ENCODE measurements around the gene MORN5.

DNA sequence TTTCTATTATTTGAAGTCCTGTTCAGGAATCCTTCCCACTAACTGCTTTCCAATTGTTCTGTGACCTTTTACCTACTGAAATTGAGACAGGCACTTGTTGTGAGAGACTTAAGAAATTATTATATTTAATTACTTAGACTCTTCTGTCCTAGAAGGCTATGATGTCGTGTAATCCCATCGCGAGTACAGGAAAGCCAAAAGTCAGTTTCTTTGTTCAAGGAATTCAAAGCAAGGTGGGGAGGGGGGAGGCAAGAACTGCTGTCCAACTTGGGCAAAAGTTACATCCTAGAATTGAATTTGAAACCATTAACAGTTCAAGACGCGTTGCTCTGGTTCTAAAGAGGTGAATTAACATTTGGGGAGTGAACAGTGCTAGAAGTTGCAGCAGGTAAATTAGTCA is 18.0 kb upstream of the MORN5 start:
- TF ChIP-seq, protein P1, sequence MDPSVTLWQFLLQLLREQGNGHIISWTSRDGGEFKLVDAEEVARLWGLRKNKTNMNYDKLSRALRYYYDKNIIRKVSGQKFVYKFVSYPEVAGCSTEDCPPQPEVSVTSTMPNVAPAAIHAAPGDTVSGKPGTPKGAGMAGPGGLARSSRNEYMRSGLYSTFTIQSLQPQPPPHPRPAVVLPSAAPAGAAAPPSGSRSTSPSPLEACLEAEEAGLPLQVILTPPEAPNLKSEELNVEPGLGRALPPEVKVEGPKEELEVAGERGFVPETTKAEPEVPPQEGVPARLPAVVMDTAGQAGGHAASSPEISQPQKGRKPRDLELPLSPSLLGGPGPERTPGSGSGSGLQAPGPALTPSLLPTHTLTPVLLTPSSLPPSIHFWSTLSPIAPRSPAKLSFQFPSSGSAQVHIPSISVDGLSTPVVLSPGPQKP (IDR thresholded peaks at IDR 0.05; ENCODE audit: low read depth, low read length): no peak
- TF ChIP-seq RNF2 (IDR thresholded peaks at IDR 0.05; ENCODE audit: borderline replicate concordance, low read depth) (no peak), NFE2L2 (conservative IDR thresholded peaks at IDR 0.05; ENCODE audit: low read length) (no peak), POLR2A (IDR thresholded peaks at IDR 0.05; ENCODE audit: low read length) (no peak), CHD2 (IDR thresholded peaks at IDR 0.05; ENCODE audit: low read length, partially characterized antibody) (no peak)
- TF ChIP-seq, protein P2, sequence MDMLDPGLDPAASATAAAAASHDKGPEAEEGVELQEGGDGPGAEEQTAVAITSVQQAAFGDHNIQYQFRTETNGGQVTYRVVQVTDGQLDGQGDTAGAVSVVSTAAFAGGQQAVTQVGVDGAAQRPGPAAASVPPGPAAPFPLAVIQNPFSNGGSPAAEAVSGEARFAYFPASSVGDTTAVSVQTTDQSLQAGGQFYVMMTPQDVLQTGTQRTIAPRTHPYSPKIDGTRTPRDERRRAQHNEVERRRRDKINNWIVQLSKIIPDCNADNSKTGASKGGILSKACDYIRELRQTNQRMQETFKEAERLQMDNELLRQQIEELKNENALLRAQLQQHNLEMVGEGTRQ (IDR thresholded peaks at IDR 0.05): no peak
- TF ChIP-seq, protein P3, sequence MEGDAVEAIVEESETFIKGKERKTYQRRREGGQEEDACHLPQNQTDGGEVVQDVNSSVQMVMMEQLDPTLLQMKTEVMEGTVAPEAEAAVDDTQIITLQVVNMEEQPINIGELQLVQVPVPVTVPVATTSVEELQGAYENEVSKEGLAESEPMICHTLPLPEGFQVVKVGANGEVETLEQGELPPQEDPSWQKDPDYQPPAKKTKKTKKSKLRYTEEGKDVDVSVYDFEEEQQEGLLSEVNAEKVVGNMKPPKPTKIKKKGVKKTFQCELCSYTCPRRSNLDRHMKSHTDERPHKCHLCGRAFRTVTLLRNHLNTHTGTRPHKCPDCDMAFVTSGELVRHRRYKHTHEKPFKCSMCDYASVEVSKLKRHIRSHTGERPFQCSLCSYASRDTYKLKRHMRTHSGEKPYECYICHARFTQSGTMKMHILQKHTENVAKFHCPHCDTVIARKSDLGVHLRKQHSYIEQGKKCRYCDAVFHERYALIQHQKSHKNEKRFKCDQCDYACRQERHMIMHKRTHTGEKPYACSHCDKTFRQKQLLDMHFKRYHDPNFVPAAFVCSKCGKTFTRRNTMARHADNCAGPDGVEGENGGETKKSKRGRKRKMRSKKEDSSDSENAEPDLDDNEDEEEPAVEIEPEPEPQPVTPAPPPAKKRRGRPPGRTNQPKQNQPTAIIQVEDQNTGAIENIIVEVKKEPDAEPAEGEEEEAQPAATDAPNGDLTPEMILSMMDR (IDR thresholded peaks at IDR 0.05): no peak
- TF ChIP-seq, protein P4, sequence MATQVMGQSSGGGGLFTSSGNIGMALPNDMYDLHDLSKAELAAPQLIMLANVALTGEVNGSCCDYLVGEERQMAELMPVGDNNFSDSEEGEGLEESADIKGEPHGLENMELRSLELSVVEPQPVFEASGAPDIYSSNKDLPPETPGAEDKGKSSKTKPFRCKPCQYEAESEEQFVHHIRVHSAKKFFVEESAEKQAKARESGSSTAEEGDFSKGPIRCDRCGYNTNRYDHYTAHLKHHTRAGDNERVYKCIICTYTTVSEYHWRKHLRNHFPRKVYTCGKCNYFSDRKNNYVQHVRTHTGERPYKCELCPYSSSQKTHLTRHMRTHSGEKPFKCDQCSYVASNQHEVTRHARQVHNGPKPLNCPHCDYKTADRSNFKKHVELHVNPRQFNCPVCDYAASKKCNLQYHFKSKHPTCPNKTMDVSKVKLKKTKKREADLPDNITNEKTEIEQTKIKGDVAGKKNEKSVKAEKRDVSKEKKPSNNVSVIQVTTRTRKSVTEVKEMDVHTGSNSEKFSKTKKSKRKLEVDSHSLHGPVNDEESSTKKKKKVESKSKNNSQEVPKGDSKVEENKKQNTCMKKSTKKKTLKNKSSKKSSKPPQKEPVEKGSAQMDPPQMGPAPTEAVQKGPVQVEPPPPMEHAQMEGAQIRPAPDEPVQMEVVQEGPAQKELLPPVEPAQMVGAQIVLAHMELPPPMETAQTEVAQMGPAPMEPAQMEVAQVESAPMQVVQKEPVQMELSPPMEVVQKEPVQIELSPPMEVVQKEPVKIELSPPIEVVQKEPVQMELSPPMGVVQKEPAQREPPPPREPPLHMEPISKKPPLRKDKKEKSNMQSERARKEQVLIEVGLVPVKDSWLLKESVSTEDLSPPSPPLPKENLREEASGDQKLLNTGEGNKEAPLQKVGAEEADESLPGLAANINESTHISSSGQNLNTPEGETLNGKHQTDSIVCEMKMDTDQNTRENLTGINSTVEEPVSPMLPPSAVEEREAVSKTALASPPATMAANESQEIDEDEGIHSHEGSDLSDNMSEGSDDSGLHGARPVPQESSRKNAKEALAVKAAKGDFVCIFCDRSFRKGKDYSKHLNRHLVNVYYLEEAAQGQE (IDR thresholded peaks at IDR 0.05): no peak
